ENCODE results near the gene TRIM2.

GRCh38 chr4:153266988-153267387 lies 62.7 kb downstream of the TRIM2 start:
- TF ChIP-seq CTCF (IDR thresholded peaks at IDR 0.05; ENCODE audit: insufficient read depth, low read length): no peak
- TF ChIP-seq REST (IDR thresholded peaks at IDR 0.05; ENCODE audit: insufficient replicate concordance, low read depth): no peak
- TF ChIP-seq POLR2AphosphoS5 (IDR thresholded peaks at IDR 0.05; ENCODE audit: low read depth): no peak
- no peak for TF ChIP-seq GABPA (IDR thresholded peaks at IDR 0.05; ENCODE audit: low read depth)
- no peak for TF ChIP-seq SPI1 (IDR thresholded peaks at IDR 0.05; ENCODE audit: borderline replicate concordance, low read depth)

Measured in HL-60 (cell line).